ENCODE data around the gene FBXO9. TPM values are rescaled to one million over a fixed set of nuclear protein-coding genes. Genes with fewer than 3 reads are reported as not detected.

Gene FBXO9
- total RNA-seq, 1 experiment from 2014 or later: 111 TPM

DNA sequence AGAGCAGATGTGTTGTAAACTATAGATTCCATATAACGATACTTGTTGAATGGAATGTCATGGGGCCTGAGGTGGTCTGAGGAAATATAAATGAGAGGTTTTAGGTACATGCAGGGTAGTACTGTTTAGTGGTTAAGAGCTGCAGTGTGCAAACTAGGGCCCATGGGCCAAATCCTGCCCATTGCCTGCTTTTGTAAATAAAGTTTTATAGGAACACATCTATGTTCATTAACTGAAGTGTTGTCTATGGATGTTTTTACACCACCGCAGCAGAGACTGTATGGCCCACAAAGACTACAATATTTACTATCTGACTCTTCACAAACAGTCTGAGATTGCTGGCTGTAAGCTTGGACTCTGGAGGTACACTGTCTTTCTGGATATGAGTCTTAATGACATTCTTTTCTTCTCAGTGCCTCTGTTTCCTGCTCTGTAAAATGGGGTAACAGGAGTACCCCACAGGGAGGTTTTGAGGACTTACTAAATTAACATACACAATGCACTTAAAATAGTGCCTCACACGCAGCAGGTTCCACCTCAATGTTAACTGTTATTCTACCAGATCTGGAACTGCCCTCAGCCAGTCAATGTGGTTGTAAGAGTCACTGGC is 70.9 kb downstream of the FBXO9 start:
- Histone ChIP-seq H3K9me3 (no peaks in the 10 kb centered on the region), H3K36me3 (ENCODE audit: control insufficient read depth, insufficient read depth, low read length) (no peaks in the 10 kb centered on the region), H3K4me1 (peaks cover 38% of the 10 kb centered on the region), H3K4me3 (ENCODE audit: low read depth, low read length) (no peak overlapping the region), H3K27me3 (replicated peaks; ENCODE audit: control insufficient read depth, insufficient read depth, low read length) (no peaks in the 10 kb centered on the region)
- Mint-ChIP-seq H3K4me1 (ENCODE audit: low read depth, unreplicated experiment) (peaks cover 18% of the 10 kb centered on the region), H3K4me3 (ENCODE audit: unreplicated experiment) (no peak overlapping the region), H3K27ac (ENCODE audit: unreplicated experiment) (no peak overlapping the region), H3K27me3 (ENCODE audit: insufficient read depth, unreplicated experiment) (no peaks in the 10 kb centered on the region), H3K36me3 (ENCODE audit: insufficient read depth, unreplicated experiment) (no peaks in the 10 kb centered on the region), H3K9me3 (ENCODE audit: unreplicated experiment) (no peaks in the 10 kb centered on the region)
- intact Hi-C loops (cut with micrococcal nuclease; ENCODE audit: unreplicated experiment): loop anchor here (2.0 kb wide), 1 partner anchor 23 kb away; no protein-coding TSS in a partner anchor
- no peak for TF ChIP-seq CTCF (IDR thresholded peaks at IDR 0.05; ENCODE audit: insufficient read depth in 1 of 2, low read depth in 1 of 2, low read length in 1 of 2, severe bottlenecking in 1 of 2, unreplicated experiment in 1 of 2)
- ChIA-PET POLR2A (no interaction called here), CTCF (no interaction called here)
- no peak for DNase-seq
- BruUV-seq (replicated peaks): no TSS peak

- Mint-ChIP-seq H3K27ac (ENCODE audit: unreplicated experiment) (no peak overlapping the region), H3K4me3 (ENCODE audit: unreplicated experiment) (no peak overlapping the region), H3K36me3 (ENCODE audit: insufficient read depth, unreplicated experiment) (peaks cover 5% of the 10 kb centered on the region), H3K9me3 (ENCODE audit: unreplicated experiment) (no peaks in the 10 kb centered on the region), H3K4me1 (ENCODE audit: low read depth, unreplicated experiment) (peaks cover 17% of the 10 kb centered on the region), H3K27me3 (ENCODE audit: insufficient read depth, unreplicated experiment) (no peaks in the 10 kb centered on the region)
- POLR2A ChIA-PET: no interaction called here
- no TSS peak for BruUV-seq (replicated peaks)
- CTCF ChIA-PET: interaction anchor here (0.7 kb wide), 1 partner anchor 32 kb away, joined by 3 read pairs; no protein-coding TSS in a partner anchor
- Histone ChIP-seq H3K9me3 (no peaks in the 10 kb centered on the region), H3K4me1 (peaks cover 25% of the 10 kb centered on the region), H3K36me3 (ENCODE audit: control insufficient read depth, insufficient read depth, low read length) (no peaks in the 10 kb centered on the region), H3K4me3 (ENCODE audit: low read depth, low read length) (no peak overlapping the region), H3K27me3 (replicated peaks; ENCODE audit: control insufficient read depth, insufficient read depth, low read length) (no peaks in the 10 kb centered on the region)
- intact Hi-C loops (cut with micrococcal nuclease; ENCODE audit: unreplicated experiment): no loop called here
- no peak for TF ChIP-seq CTCF (IDR thresholded peaks at IDR 0.05; ENCODE audit: insufficient read depth in 1 of 2, low read depth in 1 of 2, low read length in 1 of 2, severe bottlenecking in 1 of 2, unreplicated experiment in 1 of 2)
- DNase-seq: no peak
These were observed 74.7 kb downstream of the FBXO9 start for GRCh38 chr6:53139841-53140413.

GRCh38 chr6:53142810-53143209 is 77.6 kb downstream of the FBXO9 start:
- BruUV-seq (replicated peaks): no TSS peak
- no peaks in the 10 kb centered on the region for H3K27me3 Mint-ChIP-seq (ENCODE audit: insufficient read depth, unreplicated experiment)
- H3K9me3 ChIP-seq: no peaks in the 10 kb centered on the region
- peaks cover 9% of the 10 kb centered on the region; the same call in 1 of the 2 replicates for H3K4me1 ChIP-seq
- H3K36me3 Mint-ChIP-seq (ENCODE audit: insufficient read depth, unreplicated experiment): peaks cover 8% of the 10 kb centered on the region
- no peak overlapping the region for H3K4me3 Mint-ChIP-seq (ENCODE audit: unreplicated experiment)
- TF ChIP-seq CTCF (IDR thresholded peaks at IDR 0.05; ENCODE audit: insufficient read depth in 1 of 2, low read depth in 1 of 2, low read length in 1 of 2, severe bottlenecking in 1 of 2, unreplicated experiment in 1 of 2): no peak
- ChIA-PET CTCF (no interaction called here), POLR2A (no interaction called here)
- H3K4me3 ChIP-seq (ENCODE audit: low read depth, low read length): no peak overlapping the region
- no peak overlapping the region for H3K27ac Mint-ChIP-seq (ENCODE audit: unreplicated experiment)
- H3K36me3 ChIP-seq (ENCODE audit: control insufficient read depth, insufficient read depth, low read length): no peaks in the 10 kb centered on the region
- H3K27me3 ChIP-seq (replicated peaks; ENCODE audit: control insufficient read depth, insufficient read depth, low read length): no peaks in the 10 kb centered on the region
- H3K4me1 Mint-ChIP-seq (ENCODE audit: low read depth, unreplicated experiment): peaks cover 9% of the 10 kb centered on the region
- intact Hi-C loops (cut with micrococcal nuclease; ENCODE audit: unreplicated experiment): no loop called here
- no peak for DNase-seq
- H3K9me3 Mint-ChIP-seq (ENCODE audit: unreplicated experiment): no peaks in the 10 kb centered on the region
